Osteocyte (in vitro differentiated cells): ENCODE measurements around the gene SCYGR7. TPM values are rescaled to one million over a fixed set of nuclear protein-coding genes. Genes with fewer than 3 reads are reported as not detected.
"Not testable (repeated sequence)": the region's sequence is repeated elsewhere in the genome, so short reads cannot be mapped to it uniquely, and the experiment has no call there.

Experiments
- DNase-seq: peaks from one replicate; pipeline ENCODE4 v3.0.0; 2021; ENCODE audit warnings: mixed read lengths; ENCODE audit not compliant: unreplicated experiment; ENCODE audit errors: extremely low spot score
- H3K27ac Mint-ChIP-seq: one replicate; pipeline ENCODE4 v1.8.0; 2021; ENCODE audit warnings: mild to moderate bottlenecking, mixed read lengths; ENCODE audit not compliant: unreplicated experiment
- H3K27me3 Mint-ChIP-seq: one replicate; pipeline ENCODE4 v1.8.0; 2021; ENCODE audit warnings: mixed read lengths; ENCODE audit not compliant: unreplicated experiment
- H3K36me3 Mint-ChIP-seq: one replicate; pipeline ENCODE4 v1.8.0; 2021; ENCODE audit warnings: mixed read lengths; ENCODE audit not compliant: unreplicated experiment
- H3K4me1 Mint-ChIP-seq: one replicate; pipeline ENCODE4 v1.8.0; 2021; ENCODE audit warnings: mixed read lengths; ENCODE audit not compliant: unreplicated experiment
- H3K4me3 Mint-ChIP-seq: one replicate; pipeline ENCODE4 v1.8.0; 2021; ENCODE audit warnings: mild to moderate bottlenecking, moderate library complexity, mixed read lengths; ENCODE audit not compliant: unreplicated experiment
- H3K9me3 Mint-ChIP-seq: one replicate; pipeline ENCODE4 v1.8.0; 2021; ENCODE audit warnings: mixed read lengths; ENCODE audit not compliant: unreplicated experiment
- CTCF ChIP-seq: fragments of 200-600 bp; sonication (generic); IDR thresholded peaks from 2 replicates; pipeline ENCODE4 v1.5.0; 2021; ENCODE audit warnings: antibody characterized with exemption, mild to moderate bottlenecking, moderate library complexity
- total RNA-seq: library from RNA; stranded (reverse); gene quantifications from 2 replicates; pipeline ENCODE4 v1.2.1, GENCODE V29; 2021

SCYGR7 gene
- total RNA-seq, 1 donor from 2014 or later: not detected

GRCh38 chr2:227713291-227713690, 14.8 kb upstream of the SCYGR7 start:
- no peak for DNase-seq
- H3K27ac Mint-ChIP-seq: no peak overlapping the region
- H3K9me3 Mint-ChIP-seq: no peaks in the 10 kb centered on the region
- TF ChIP-seq CTCF: no peak
- H3K4me3 Mint-ChIP-seq: no peak overlapping the region
- peaks cover 45% of the 10 kb centered on the region for H3K27me3 Mint-ChIP-seq
- H3K4me1 Mint-ChIP-seq: peaks cover 9% of the 10 kb centered on the region
- no peaks in the 10 kb centered on the region for H3K36me3 Mint-ChIP-seq

- no peak for DNase-seq
- Mint-ChIP-seq H3K36me3 (no peaks in the 10 kb centered on the region), H3K27me3 (peaks cover 43% of the 10 kb centered on the region), H3K9me3 (no peaks in the 10 kb centered on the region), H3K27ac (no peak overlapping the region), H3K4me1 (peaks cover 9% of the 10 kb centered on the region), H3K4me3 (no peak overlapping the region)
- no peak for TF ChIP-seq CTCF
Measured at GRCh38 chr2:227716501-227716900, 11.6 kb upstream of the SCYGR7 start.

GRCh38 chr2:227717687-227718567, 10.2 kb upstream of the SCYGR7 start, which contains the start of gene SLC19A3:
Gene SLC19A3 (minus strand): TSS chr2:227718028. CDS start chr2:227702318, 15,710 bp downstream.
- peak within 1 kb of the TSS; percentile 73 for H3K4me3 Mint-ChIP-seq
- no peaks in the 10 kb centered on the region for H3K9me3 Mint-ChIP-seq
- peaks cover 48% of the 10 kb centered on the region for H3K27me3 Mint-ChIP-seq
- peak; percentile 88 for DNase-seq
- TF ChIP-seq CTCF: no peak
- no peaks in the 10 kb centered on the region for H3K36me3 Mint-ChIP-seq
- no peak within 1 kb of the TSS for H3K27ac Mint-ChIP-seq
- peaks cover 9% of the 10 kb centered on the region for H3K4me1 Mint-ChIP-seq

- H3K36me3 Mint-ChIP-seq: no peaks in the 10 kb centered on the region
- H3K27ac Mint-ChIP-seq: no peak overlapping the region
- H3K9me3 Mint-ChIP-seq: no peaks in the 10 kb centered on the region
- H3K4me3 Mint-ChIP-seq: no peak overlapping the region
- DNase-seq: no peak
- peaks cover 9% of the 10 kb centered on the region for H3K4me1 Mint-ChIP-seq
- peaks cover 38% of the 10 kb centered on the region for H3K27me3 Mint-ChIP-seq
- TF ChIP-seq CTCF: no peak
Measured at GRCh38 chr2:227719641-227720040, 8.5 kb upstream of the SCYGR7 start.

- no peak for DNase-seq
- no peak overlapping the region for H3K4me3 Mint-ChIP-seq
- H3K36me3 Mint-ChIP-seq: no peaks in the 10 kb centered on the region
- no peaks in the 10 kb centered on the region for H3K9me3 Mint-ChIP-seq
- H3K27ac Mint-ChIP-seq: no peak overlapping the region
- peaks cover 36% of the 10 kb centered on the region for H3K27me3 Mint-ChIP-seq
- no peak for TF ChIP-seq CTCF
- H3K4me1 Mint-ChIP-seq: peaks cover 9% of the 10 kb centered on the region
Measured at GRCh38 chr2:227720680-227721079, 7.5 kb upstream of the SCYGR7 start.

GRCh38 chr2:227722821-227723220, 5.3 kb upstream of the SCYGR7 start:
- not testable (repeated sequence) for H3K9me3 Mint-ChIP-seq, H3K36me3 Mint-ChIP-seq, H3K4me3 Mint-ChIP-seq, H3K27ac Mint-ChIP-seq, H3K4me1 Mint-ChIP-seq
- peak; percentile 30 for DNase-seq
- peaks cover 19% of the 10 kb centered on the region for H3K27me3 Mint-ChIP-seq
